ENCODE data around the gene PMEPA1. TPM values are rescaled to one million over a fixed set of nuclear protein-coding genes. Genes with fewer than 3 reads are reported as not detected.

Gene PMEPA1
- total RNA-seq, 1 donor from 2014 or later, result 24.7 TPM

- intact Hi-C loops (cut with micrococcal nuclease), result no loop called here
- DNase-seq (no peak), ATAC-seq (no peak)
Observed at GRCh38 chr20:57713951-57714350, 4.1 kb upstream of the PMEPA1 start.

GRCh38 chr20:57713505-57713903 lies 3.7 kb upstream of the PMEPA1 start:
- DNase-seq, result no peak
- intact Hi-C loops (cut with micrococcal nuclease), result no loop called here
- ATAC-seq, result no peak

GRCh38 chr20:57712851-57713504 lies 3.2 kb upstream of the PMEPA1 start:
- no peak for ATAC-seq

DNA sequence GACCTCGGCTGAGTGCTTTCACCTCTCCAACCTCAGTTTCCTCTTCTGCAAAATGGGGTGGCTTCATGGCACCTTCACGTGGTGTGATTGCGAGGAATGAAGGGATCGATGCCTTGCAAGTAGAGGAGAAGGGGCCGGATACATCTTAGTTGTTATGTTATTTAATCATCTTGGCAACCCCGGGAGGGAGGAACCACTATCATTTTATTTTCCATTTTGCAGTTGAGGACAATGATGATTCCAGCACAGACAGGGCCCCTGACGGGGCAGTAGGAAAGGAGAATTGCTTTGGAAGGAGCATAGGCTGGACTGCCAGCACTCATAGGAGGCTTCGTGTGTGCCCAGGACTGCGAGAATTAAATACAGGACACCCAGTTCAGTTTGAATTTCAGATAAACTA lies 2.5 kb upstream of the PMEPA1 start:
- DNase-seq (no peak), ATAC-seq (no peak)
- intact Hi-C loops (cut with micrococcal nuclease), result no loop called here

More at GRCh38 chr20:57712851-57713504, 3.2 kb upstream of the PMEPA1 start:
- DNase-seq, result no peak
- intact Hi-C loops (cut with micrococcal nuclease), result no loop called here

- DNase-seq (no peak), ATAC-seq (no peak)
- intact Hi-C loops (cut with micrococcal nuclease), result no loop called here
Observed at GRCh38 chr20:57711826-57712225, 2.0 kb upstream of the PMEPA1 start.

- ATAC-seq (no peak), DNase-seq (no peak)
- intact Hi-C loops (cut with micrococcal nuclease), result no loop called here
Observed at GRCh38 chr20:57711311-57711712, 1.5 kb upstream of the PMEPA1 start.

DNA sequence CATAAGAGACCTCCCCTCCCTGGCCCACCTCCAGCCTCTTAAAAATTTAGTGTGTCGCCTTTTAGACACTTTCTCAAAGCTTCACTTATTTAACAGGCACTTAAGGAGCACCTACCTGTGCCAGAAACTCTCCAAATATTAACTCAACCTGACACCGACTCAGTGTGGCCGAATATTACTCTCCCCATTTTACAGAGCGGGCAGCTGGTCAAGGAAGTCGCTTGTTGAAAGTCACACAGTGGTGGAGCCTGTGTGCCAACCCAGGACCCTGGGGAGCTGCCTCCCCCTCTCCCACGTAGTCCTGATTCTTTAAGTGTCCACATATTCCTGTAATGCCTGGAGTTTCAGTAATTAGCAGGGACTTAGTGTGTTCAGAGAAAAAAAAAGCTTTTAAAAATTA lies 1.0 kb upstream of the PMEPA1 start:
- intact Hi-C loops (cut with micrococcal nuclease), result no loop called here
- ATAC-seq (no peak), DNase-seq (no peak)

GRCh38 chr20:57708694-57709673 lies 831 bp downstream of the PMEPA1 start:
- intact Hi-C loops (cut with micrococcal nuclease), result no loop called here
- DNase-seq, result peak; percentile 57
- ATAC-seq, result peak; percentile 2

DNA sequence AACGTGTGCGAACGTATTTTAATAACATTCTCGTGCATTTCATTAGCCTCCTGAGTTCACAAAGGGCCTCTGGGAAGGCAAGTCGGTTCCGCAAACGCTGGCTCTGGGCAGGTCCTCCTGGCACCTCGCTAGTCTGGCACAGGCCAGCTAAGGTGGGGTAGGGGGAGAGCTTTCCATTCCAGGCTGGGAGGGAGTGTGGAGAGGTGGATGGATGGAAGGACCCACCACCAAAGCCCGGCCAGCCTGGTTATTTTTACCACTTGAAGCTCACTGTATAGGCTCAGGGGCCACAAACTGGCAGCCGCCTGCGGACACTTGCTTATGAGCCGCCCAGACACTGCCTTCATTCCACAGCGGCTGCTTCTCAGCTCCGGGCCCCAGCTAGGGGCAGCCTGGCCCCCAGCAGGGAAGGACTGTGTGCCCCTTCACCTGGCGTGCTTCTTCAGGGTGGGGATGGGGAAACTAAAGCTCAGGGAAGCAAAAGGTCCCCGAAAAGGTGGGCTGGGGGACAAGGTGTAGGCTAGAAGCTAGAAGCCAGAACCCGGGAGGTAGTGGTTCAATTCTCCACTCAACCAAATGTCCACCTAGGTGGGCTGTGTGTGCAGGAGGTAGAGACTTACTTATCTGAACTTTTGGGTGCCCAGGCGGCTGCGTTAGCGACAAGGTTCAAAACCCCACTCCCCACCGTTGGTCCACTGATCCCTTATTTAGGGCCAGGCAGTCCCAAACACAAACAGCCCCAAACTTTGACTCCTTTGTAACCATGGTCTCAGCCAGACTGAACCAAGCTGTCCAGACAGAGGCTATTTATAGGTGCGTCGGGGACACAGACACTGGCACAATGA lies 1.7 kb downstream of the PMEPA1 start:
- intact Hi-C loops (cut with micrococcal nuclease), result no loop called here
- DNase-seq (no peak), ATAC-seq (peak; percentile 49)

DNA sequence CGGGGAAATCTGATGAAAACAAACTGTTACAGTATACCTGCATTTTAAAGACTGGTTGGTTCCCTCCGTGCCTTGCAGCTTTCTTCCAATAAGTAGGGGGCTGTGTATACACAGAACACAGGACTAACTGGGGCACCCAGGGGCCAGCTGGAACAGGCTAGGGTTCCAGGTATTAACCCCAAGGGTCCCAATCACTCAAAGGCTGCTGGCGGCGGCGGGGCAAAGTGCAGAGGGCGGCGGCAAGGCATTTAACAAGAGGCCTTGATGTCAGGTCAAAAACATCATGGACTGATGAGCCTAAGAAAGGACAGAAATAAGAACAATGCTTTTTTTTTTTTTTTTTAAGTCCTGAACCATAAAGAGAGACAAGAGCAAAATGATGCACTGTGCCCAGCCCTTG lies 2.5 kb downstream of the PMEPA1 start:
- DNase-seq, result no peak
- intact Hi-C loops (cut with micrococcal nuclease), result no loop called here
- ATAC-seq, result no peak

- ATAC-seq, result no peak
- no peak for DNase-seq
- intact Hi-C loops (cut with micrococcal nuclease), result no loop called here
Observed at GRCh38 chr20:57705127-57705899, 4.5 kb downstream of the PMEPA1 start.

- ATAC-seq, result no peak
- intact Hi-C loops (cut with micrococcal nuclease), result no loop called here
- no peak for DNase-seq
Observed at GRCh38 chr20:57704245-57704644, 5.6 kb downstream of the PMEPA1 start.

GRCh38 chr20:57703013-57703412 lies 6.8 kb downstream of the PMEPA1 start:
- ATAC-seq, result no peak
- intact Hi-C loops (cut with micrococcal nuclease), result no loop called here

GRCh38 chr20:57702521-57702920 lies 7.3 kb downstream of the PMEPA1 start:
- no peak for DNase-seq
- intact Hi-C loops (cut with micrococcal nuclease), result no loop called here
- ATAC-seq, result no peak

More at GRCh38 chr20:57703013-57703412, 6.8 kb downstream of the PMEPA1 start:
- DNase-seq, result no peak

DNA sequence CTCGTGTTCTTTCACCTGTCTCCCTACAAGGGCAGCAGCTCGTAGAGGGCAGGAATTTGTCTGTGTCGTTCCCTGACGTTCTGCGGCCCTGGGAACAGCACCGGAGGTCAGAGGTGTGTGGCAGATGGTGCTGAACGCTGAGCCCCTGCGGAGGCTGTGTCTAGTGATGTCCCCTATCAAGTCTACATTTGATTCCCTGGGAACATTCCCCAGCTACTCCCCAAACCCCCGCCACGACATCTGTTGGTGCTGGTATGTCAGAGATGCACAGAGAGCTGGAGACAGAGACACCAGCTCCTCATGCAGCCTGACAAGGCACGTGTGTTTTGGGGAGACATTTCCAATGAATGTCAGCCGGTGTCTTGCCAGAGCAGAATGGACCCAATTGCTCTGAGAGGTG lies 7.7 kb downstream of the PMEPA1 start:
- DNase-seq, result no peak
- intact Hi-C loops (cut with micrococcal nuclease), result no loop called here
- ATAC-seq, result no peak

DNA sequence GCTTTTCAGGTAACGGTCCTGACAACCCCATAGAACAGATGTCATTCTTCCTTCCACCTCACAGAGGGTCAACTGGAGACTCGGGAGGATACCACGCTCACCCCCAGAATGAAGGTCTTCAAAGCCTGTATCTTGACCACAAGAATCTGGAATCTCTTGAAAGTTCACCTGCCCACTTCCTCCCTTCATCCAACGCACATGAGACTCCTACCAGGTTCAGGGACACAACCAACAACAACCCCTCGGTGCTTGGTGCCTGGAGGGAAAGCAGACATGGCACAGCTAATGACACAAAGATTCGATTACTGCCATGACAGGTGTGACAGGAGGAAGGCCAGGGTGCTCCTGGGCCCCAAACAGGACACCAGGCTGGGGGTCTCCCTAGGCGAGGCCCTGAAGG lies 8.2 kb downstream of the PMEPA1 start:
- no peak for DNase-seq
- intact Hi-C loops (cut with micrococcal nuclease), result no loop called here
- no peak for ATAC-seq

DNA sequence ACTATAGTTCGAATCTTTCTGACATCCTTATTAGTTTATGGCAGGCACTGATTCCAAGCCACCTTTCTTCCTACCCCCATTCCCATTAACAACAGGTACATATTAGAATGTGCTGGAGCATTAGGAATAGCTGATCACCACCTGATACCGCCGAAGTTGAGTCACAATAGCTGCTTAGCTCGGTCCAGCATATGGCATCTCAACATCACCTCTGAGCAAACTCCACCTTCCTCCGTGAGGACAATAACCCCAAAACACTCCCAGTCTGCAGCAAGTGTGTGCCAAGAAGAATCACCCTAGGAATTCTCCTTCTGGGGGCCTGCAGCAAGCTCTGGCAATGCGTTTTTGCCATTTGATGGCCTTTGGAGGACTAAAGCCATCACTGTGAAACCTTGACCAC lies 8.7 kb downstream of the PMEPA1 start:
- DNase-seq, result no peak

GRCh38 chr20:57699395-57699794 lies 10.4 kb downstream of the PMEPA1 start:
- intact Hi-C loops (cut with micrococcal nuclease), result no loop called here
- ATAC-seq (no peak), DNase-seq (no peak)

More for the DNA sequence above, 8.7 kb downstream of the PMEPA1 start:
- intact Hi-C loops (cut with micrococcal nuclease), result no loop called here
- ATAC-seq, result no peak

- ATAC-seq (no peak), DNase-seq (no peak)
- intact Hi-C loops (cut with micrococcal nuclease), result no loop called here
Observed at GRCh38 chr20:57698867-57699275, 10.9 kb downstream of the PMEPA1 start.

All from left ventricle myocardium superior (tissue), 1 donor.